Measurements from ENCODE around the gene FCRLA.
"Not testable (repeated sequence)": the region's sequence is repeated elsewhere in the genome, so short reads cannot be mapped to it uniquely, and the experiment has no call there.

The FCRLA gene

DNA sequence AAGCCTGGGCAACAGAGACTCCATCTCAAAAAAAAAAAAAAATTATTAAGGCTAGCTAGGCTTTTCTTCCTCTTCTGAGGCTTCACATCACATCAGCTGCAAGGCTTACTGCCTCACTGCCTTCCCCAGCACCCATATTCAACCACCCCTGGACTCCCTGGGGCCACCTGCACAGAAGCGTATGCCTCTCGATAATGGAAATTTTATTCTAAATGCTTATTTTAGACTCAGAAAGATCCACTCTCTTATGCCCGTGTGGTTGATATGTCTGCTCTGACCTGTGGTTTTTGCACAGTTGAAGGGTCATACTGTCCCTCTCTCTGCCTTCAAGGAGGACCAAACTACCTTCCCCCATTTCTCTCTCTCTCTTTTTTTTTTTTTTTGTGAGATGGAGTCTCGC is 1.5 kb upstream of the FCRLA start:
- no peak for DNase-seq (ENCODE audit: low read depth)

DNA sequence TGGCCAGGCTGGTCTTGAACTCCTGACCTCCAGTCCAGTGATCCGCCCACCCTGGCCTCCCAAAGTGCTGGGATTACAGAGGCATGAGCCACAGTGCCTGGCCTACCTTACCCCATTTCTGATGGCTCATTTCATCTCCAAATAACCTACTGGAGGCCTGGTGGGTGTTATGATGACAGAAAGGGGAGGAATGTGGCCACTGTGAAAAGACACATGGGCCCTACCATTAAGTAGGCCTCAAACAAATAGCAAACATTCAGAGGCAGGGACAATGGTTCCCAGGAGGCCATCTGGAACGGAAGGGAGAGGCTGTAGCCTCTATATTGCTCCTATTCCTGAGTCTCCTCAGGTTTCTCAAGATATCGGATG is 932 bp upstream of the FCRLA start:
- DNase-seq (ENCODE audit: low read depth): no peak

DNA sequence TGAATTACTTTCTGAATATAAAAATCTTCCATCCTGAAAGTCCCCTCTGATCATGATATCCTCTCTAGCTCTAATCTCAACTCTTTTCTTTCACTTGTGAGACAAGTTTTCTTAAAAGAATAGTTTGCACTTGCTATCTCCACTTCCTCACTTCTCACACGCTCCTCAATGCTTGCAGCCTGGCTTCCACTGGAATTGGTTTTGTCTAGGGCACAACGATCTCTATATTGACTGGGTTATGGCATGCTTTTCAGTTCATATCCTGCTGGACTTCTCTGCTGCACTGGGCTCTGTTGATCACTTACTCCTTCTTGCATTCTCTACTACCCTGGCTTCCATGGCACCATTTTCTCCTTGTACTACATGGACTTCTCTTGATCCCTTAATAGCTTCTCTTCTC is 474 bp downstream of the FCRLA start:
- DNase-seq (ENCODE audit: low read depth): no peak

DNA sequence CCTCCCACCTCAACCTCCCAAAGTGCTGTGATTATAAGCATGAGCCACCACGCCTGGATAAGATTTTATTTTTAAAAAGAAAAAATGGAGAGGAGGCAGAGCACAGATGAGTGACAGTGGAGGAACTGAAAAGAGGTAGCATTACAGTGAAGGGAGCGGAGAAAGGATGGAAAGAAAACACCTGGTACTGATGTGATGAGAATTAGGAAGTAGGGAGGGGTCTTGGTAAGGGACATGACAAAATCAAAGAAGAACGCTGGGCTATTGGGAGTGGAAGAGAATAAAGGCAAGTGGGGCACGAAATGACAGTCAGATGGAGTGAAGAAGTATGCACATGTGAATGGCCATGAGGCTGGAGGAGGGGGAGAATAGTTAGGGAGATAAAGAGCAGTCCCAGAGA is 2.3 kb downstream of the FCRLA start:
- DNase-seq (ENCODE audit: low read depth): no peak

- DNase-seq (ENCODE audit: low read depth): no peak
These were observed 3.5 kb downstream of the FCRLA start for GRCh38 chr1:161710560-161710959.

- DNase-seq (ENCODE audit: low read depth): no peak
These were observed 11.7 kb downstream of the FCRLA start for GRCh38 chr1:161718559-161719324.

DNA sequence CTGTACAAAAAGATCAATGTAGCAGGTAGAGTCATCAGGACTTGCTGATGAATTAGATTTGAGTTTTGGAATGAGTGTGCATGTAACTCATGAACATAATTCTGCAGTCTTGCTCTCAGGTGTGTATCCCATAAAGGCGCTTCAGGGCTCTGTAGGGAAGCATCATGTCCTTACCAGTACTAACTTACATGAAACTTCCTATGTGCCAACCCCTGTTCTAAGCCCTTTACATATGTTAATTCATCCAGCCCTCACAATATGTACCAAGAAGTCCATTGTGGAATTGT is 12.2 kb downstream of the FCRLA start:
- no peak for DNase-seq (ENCODE audit: low read depth)

DNA sequence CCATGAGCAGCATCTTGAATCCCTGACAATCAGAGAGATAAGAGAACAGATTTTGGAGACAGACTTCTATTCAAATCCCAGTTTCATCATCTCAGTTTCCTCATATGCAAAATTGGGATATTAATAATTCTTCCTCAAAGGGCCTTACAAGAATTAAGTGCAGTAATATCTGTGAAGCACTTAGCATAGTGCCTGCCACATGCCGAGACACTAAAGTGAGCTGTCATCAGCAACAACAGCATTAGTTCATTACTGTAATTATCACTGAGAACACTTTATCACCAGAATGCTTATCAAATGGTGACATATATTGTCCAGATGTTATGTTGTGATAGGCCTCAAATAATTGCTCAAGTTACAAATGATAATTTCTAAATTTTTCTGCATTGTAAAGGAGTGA is 13.4 kb downstream of the FCRLA start:
- no peak for DNase-seq (ENCODE audit: low read depth)

- no peak for DNase-seq (ENCODE audit: low read depth)
These were observed 14.1 kb downstream of the FCRLA start, which contains the start of gene FCRLB for GRCh38 chr1:161720956-161721737. Gene FCRLB, plus strand, starts transcription at chr1:161721544. Its CDS starts 1,129 bp downstream, at chr1:161722673.

DNA sequence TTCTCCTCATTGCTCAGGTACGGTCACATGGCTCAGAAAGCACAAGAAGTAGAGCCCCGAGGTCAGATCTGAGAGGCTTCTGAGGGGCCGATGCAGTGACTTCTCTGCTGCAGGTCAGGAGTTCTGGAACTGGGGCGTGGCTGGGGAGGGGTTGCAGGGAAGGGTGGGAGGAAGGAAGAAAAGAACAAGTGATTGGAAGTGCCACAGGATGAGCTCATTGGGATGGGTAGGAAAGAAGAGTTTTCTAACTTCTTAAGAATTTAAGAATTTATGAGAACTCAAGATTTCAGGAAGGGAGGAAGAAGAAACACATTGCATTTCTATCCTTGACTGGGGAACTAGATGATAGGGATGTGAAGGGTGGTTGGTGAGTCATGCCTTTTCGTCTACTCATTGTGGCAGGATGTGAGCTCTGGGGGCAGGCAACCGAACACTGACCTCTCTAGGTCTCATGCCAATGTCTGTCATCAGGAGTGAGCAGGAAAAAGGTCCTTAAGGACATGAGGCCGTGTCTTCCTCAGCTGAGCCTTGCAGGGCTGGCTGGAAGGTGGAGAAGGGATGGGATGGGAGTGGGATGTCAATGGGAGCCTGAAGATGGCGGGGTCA is 14.8 kb downstream of the FCRLA start:
- no peak for DNase-seq (ENCODE audit: low read depth)

DNA sequence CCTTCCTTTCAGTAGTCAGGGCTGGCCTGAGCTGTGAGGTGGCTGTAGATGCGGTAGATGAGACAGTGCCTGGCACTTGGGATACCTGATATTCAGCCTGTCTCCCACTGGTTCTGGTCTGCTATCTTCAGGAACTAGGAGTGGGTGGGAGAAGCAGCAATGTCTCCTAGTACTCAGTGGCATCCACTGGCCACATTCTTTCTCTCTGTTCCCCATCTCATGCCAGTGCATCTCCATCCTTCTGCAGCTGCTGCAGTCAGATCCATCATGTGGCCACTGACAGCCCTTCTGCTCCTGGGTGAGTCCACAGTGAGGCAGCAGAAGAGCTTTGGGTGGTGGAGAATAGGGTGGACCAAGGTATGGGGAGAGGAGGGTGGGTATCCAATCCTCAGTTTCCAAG is 15.4 kb downstream of the FCRLA start:
- DNase-seq (ENCODE audit: low read depth): no peak

DNA sequence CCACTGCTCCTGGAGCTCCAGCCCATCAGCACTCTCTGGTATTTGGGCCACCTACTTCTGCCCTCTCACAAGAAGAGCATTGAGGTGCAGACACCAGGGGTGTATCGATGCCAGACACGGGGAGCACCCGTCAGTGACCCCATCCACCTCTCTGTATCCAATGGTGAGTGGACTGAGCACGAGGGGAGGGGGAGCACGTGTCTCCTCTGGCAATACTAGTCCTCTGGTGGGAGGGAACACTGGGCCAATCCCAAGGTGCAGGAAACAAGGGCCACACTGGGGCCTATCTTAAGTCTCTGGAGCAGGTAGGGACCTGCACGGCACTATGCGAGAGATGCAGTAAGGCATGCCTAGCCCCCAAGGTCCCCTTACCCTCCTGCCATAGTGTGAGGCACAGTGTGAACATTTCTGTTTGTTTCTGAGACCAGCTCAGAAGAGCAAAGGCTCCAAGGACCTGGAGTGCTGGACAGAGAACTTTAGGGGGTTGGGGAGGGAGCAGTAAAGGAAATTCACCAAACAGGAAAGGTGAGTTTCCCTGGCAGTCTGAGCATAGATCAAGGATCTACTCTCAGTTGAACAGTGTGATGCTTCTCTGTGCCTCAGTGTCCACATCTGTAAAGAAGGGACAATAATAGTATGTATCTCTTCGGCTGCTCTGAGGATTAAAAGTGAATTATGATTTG is 16.6 kb downstream of the FCRLA start:
- DNase-seq (ENCODE audit: low read depth): no peak

- DNase-seq (ENCODE audit: low read depth): not testable (repeated sequence)
These were observed 18.4 kb downstream of the FCRLA start for GRCh38 chr1:161725258-161725907.

DNA sequence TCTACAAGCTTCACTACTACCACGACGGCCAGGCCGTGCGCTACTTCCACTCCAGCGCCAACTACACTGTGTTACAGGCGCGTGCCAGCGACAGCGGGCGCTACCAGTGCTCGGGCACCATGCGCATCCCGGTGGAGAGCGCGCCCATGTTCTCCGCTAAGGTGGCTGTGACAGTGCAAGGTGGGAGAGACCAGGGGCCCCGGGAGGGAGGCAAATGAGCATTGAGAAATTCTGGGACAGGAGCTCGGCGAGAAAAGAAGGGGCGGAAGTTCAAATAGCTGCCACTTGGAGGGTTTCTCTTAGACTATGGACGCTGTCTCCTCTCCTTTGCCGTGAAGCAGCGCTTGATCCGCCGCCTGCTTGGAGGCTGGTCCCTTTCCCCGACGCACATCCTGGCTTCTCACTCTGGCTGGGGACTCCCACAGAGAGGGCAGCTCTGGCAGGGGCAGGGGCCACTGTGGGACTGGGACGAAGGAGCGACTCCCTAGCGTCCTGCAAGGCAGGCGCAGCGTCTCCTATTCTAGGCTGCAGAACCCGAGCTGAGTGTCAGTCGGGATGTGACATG is 19.0 kb downstream of the FCRLA start:
- DNase-seq (ENCODE audit: low read depth): peak; percentile 7

DNA sequence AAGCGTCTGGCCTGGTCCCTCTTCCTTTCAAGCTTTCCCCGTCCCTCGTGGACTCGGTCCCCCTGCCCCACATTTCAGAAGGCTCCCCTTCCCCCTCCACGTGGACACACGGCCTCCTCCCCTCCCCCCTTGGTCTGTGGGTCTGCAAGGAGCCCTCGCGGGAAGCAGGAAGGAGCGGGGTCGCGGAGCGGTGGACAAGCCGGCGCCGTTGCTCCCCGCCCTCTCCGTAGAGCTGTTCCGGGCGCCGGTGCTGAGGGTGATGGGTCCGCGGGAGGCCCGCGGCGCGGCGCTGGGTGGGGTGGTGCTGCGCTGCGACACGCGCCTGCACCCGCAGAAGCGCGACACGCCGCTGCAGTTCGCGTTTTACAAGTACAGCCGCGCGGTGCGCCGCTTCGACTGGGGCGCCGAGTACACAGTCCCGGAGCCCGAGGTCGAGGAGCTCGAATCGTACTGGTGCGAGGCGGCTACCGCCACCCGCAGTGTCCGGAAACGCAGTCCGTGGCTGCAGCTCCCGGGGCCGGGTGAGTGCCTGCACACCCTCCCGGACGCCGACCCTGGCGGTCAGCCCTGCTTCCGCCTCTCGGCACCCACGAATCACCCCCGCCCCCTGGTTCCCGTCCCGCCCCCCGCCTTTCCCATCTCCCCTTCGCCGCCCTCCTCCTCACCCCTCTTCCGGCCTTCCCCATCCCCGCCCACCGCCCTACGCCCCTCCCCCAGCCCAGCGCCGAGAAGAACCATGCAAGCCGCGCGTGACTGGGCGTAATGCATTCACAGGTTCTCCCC is 19.6 kb downstream of the FCRLA start:
- DNase-seq (ENCODE audit: low read depth): peak; percentile 46

DNA sequence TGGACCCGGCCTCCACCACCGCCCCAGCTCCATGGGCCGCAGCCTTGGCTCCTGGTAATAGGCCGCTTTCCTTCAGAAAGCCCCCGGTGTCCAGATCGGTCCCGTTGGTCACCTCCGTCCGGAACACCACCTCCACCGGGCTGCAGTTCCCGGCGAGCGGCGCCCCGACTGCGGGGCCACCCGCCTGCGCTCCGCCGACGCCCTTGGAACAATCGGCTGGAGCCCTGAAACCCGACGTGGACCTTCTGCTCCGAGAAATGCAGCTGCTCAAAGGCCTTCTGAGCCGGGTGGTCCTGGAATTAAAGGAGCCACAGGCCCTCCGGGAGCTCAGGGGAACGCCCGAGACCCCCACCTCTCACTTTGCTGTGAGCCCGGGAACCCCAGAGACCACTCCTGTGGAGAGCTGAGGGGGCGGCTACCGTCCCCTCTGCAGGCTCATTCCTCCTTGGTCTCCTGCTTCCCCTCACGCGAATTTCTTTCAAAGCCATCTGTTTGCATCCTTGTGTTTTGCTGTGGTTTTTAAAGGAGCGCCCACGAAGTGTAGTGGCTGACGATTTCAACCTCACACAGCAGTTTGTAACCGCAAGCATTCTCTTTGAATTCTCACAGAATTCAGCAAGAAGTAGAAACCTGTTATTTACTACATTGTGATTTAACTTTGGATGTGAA is 20.4 kb downstream of the FCRLA start:
- DNase-seq (ENCODE audit: low read depth): no peak

DNA sequence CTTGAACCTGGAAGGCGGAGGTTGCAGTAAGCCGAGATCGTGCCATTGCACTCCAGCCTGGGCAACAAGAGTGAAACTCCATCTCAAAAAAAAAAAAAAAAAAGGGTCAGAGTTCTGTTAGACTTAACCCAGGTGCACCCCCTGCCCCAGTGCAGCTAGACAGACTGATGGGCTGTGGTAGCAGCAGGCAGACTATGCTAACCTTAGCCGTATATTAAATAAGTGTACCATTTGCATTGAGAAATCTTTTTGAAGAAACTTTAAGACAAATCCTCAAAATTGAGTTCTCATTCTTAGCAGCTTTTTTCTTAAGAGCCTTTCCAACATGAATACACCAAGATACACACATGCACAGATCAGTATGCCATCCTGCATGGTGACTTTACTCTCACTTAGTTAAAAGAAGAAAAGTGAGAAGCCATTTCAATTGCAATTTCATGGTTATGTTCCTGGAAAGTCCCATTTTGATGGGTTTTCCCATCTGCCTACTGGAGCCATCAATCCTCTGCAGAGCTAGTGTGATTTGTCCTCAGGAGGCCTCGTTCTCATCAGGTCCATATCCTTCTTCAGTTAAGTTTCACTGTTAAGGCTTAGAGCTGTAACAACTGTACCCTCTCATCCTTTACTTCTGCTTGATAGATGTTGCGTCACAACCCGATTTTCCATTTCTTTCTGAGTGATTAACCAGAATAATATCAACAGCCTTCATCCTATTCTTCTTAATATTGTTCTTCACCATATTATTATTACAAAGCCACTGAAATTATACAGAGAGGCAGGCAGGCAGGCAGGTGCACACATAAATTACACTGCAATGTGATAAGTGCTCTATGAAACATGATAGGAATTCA is 21.6 kb downstream of the FCRLA start:
- no peak for DNase-seq (ENCODE audit: low read depth)

- no peak for DNase-seq (ENCODE audit: low read depth)
These were observed 23.1 kb downstream of the FCRLA start for GRCh38 chr1:161730050-161730564.

GRCh38 chr1:161731241-161731640 is 24.2 kb downstream of the FCRLA start:
- DNase-seq (ENCODE audit: low read depth): no peak

All from stimulated activated CD8-positive, alpha-beta memory T cell treated with anti-CD3 and anti-CD28 coated beads, Interleukin-15, amount 100 ng/mL, for 1 hour (primary cell).